HEK293 (cell line): ENCODE results near the gene LCN10.

Experiments
- CTCF ChIA-PET: fragments of 350-600 bp; formaldehyde crosslinking; extraction: SDS; loops from one replicate; lab custom pipeline; 2021; ENCODE audit warnings: antibody characterized with exemption; lab: Yijun Ruan, JAX
- POLR2A ChIA-PET: fragments of 300-600 bp; formaldehyde crosslinking; extraction: SDS; loops from one replicate; lab custom pipeline; 2020; ENCODE audit warnings: antibody characterized with exemption, inconsistent platforms; lab: Yijun Ruan, JAX
- H3K27ac ChIP-seq: fragments of 200-500 bp; sonication (Bioruptor generic); 2 replicates; pipeline ENCODE4 v1.5.1; 2014; ENCODE audit warnings: low read depth, low read length, control low read depth, inconsistent platforms; ENCODE audit errors: extremely low read depth
- H3K36me3 ChIP-seq, 2 experiments: fragments of 200-500 bp in 1 of 2; sonication (Bioruptor generic) in 1 of 2; 1 replicate in 1 of 2; 2 replicates in 1 of 2; pipeline ENCODE4 v1.5.1; 2014 to 2017; ENCODE audit warnings: inconsistent platforms in 2 of 2, low read length in 2 of 2; ENCODE audit not compliant: control insufficient read depth in 2 of 2, insufficient read depth in 1 of 2
- H3K4me1 ChIP-seq: fragments of 200-500 bp; sonication (Bioruptor generic); 2 replicates; pipeline ENCODE4 v1.5.1; 2014; ENCODE audit warnings: mild to moderate bottlenecking, low read length, inconsistent platforms; ENCODE audit not compliant: control insufficient read depth, insufficient read depth
- H3K4me3 ChIP-seq: 2 replicates; pipeline ENCODE4 v1.5.1; 2011; ENCODE audit warnings: low read depth, mild to moderate bottlenecking, control low read depth, low read length, moderate library complexity
- H3K9me3 ChIP-seq: fragments of 200-500 bp; sonication (Bioruptor generic); 2 replicates; pipeline ENCODE4 v1.5.1; 2014; ENCODE audit warnings: low read depth, low read length, inconsistent platforms; ENCODE audit not compliant: control insufficient read depth, insufficient read depth
- GLIS1 ChIP-seq: fragments of 450-650 bp; formaldehyde crosslinking; IDR thresholded peaks from 2 replicates; pipeline ENCODE4 v1.5.1; 2016; ENCODE audit warnings: missing biosample characterization, missing genetic modification characterization
- KLF1 ChIP-seq: fragments of 450-650 bp; formaldehyde crosslinking; IDR thresholded peaks from 2 replicates; pipeline ENCODE4 v1.5.1; 2016; ENCODE audit warnings: missing biosample characterization, missing genetic modification characterization
- MEIS1 ChIP-seq: sonication (generic); formaldehyde crosslinking; IDR thresholded peaks from 2 replicates; pipeline ENCODE4 v1.8.1; 2022; ENCODE audit warnings: missing genetic modification reagents, mild to moderate bottlenecking, borderline replicate concordance
- REST ChIP-seq: fragments of 450-650 bp; formaldehyde crosslinking; IDR thresholded peaks from 2 replicates; pipeline ENCODE4 v1.5.1; 2016; ENCODE audit warnings: missing biosample characterization, missing genetic modification characterization
- SP3 ChIP-seq: fragments of 450-650 bp; formaldehyde crosslinking; IDR thresholded peaks from 2 replicates; pipeline ENCODE4 v1.5.1; 2016; ENCODE audit warnings: missing biosample characterization, missing genetic modification characterization
- SP7 ChIP-seq: fragments of 450-650 bp; formaldehyde crosslinking; IDR thresholded peaks from 2 replicates; pipeline ENCODE4 v1.5.1; 2016; ENCODE audit warnings: missing biosample characterization, missing genetic modification characterization
- ZNF132 ChIP-seq: fragments of 450-650 bp; formaldehyde crosslinking; IDR thresholded peaks from 2 replicates; pipeline ENCODE4 v1.5.1; 2017; ENCODE audit warnings: missing biosample characterization, missing genetic modification characterization, borderline replicate concordance
- ZNF18 ChIP-seq: fragments of 450-650 bp; formaldehyde crosslinking; IDR thresholded peaks from 2 replicates; pipeline ENCODE4 v1.5.1; 2016; ENCODE audit warnings: missing biosample characterization, missing genetic modification characterization
- ZNF26 ChIP-seq: fragments of 450-650 bp; formaldehyde crosslinking; IDR thresholded peaks from 2 replicates; pipeline ENCODE4 v1.5.1; 2016; ENCODE audit warnings: missing biosample characterization, missing genetic modification characterization
- ZNF274 ChIP-seq, 2 experiments: fragments of 200-500 bp in 1 of 2; fragments of 450-650 bp in 1 of 2; sonication (Bioruptor generic) in 1 of 2; formaldehyde crosslinking in 1 of 2; IDR thresholded peaks; 2 replicates each; pipeline versions ENCODE4 v1.5.1 to v1.6.1; 2014 to 2016; ENCODE audit warnings: borderline replicate concordance in 1 of 2, inconsistent platforms in 1 of 2, low read length in 1 of 2, missing biosample characterization in 1 of 2, missing genetic modification characterization in 1 of 2
- ZNF514 ChIP-seq: fragments of 450-650 bp; formaldehyde crosslinking; IDR thresholded peaks from 2 replicates; pipeline ENCODE4 v1.5.1; 2016; ENCODE audit warnings: missing biosample characterization, missing genetic modification characterization
- ZNF600 ChIP-seq: fragments of 450-650 bp; formaldehyde crosslinking; IDR thresholded peaks from 2 replicates; pipeline ENCODE4 v1.5.1; 2016; ENCODE audit warnings: missing biosample characterization, missing genetic modification characterization
- ZNF639 ChIP-seq: fragments of 450-650 bp; formaldehyde crosslinking; IDR thresholded peaks from 2 replicates; pipeline ENCODE4 v1.5.1; 2016; ENCODE audit warnings: missing biosample characterization, missing genetic modification characterization
- ZNF791 ChIP-seq: fragments of 450-650 bp; formaldehyde crosslinking; IDR thresholded peaks from 2 replicates; pipeline ENCODE4 v1.5.1; 2016; ENCODE audit warnings: missing biosample characterization, missing genetic modification characterization

LCN10 gene

GRCh38 chr9:136762915-136763648, 20.3 kb upstream of the LCN10 start (continued):
- TF ChIP-seq ZNF274 (IDR thresholded peaks at IDR 0.05; ENCODE audit: low read length) = no peak
- TF ChIP-seq ZNF274 (tag by site-specific recombination; IDR thresholded peaks at IDR 0.05; ENCODE audit: borderline replicate concordance) = no peak
- TF ChIP-seq SP3 (tag by site-specific recombination) = peak; percentile 70
- peak; percentile 53 for TF ChIP-seq GLIS1
- no peak for TF ChIP-seq ZNF639 (tag by site-specific recombination)
- peak; percentile 89 for TF ChIP-seq KLF1 (tag by site-specific recombination)
- TF ChIP-seq ZNF132 (tag by site-specific recombination) = no peak
- peak; percentile 33; the same call in 1 of the 2 replicates for TF ChIP-seq ZNF600
- TF ChIP-seq ZNF514 (tag by site-specific recombination) = no peak
- 0 out of 2 replicates have a peak, but pooled peaks have one; percentile 33 for TF ChIP-seq SP7

- Histone ChIP-seq H3K9me3 (no peaks in the 10 kb centered on the region), H3K4me1 (no peaks in the 10 kb centered on the region), H3K27ac (no peak overlapping the region), H3K36me3 (no peaks in the 10 kb centered on the region), H3K4me3 (no peak overlapping the region)
- ChIA-PET CTCF (interaction anchor here (0.5 to 5.9 kb wide), 7 partner anchors 9 to 365 kb away, joined by 3 to 54 read pairs (median 7); no protein-coding TSS in a partner anchor), POLR2A (no interaction called here)
- TF ChIP-seq ZNF18 (tag by site-specific recombination) (0 out of 2 replicates have a peak, but pooled peaks have one; percentile 45), ZNF791 (tag by site-specific recombination) (no peak)
These were observed 19.5 kb upstream of the LCN10 start for GRCh38 chr9:136762221-136762691.

- TF ChIP-seq MEIS1 (CRISPR knock-in tag) = no peak
- TF ChIP-seq REST (tag by site-specific recombination) = 0 out of 2 replicates have a peak, but pooled peaks have one; percentile 20
- TF ChIP-seq ZNF26 (tag by site-specific recombination) = no peak
- Histone ChIP-seq H3K27ac (no peak overlapping the region), H3K36me3 (no peaks in the 10 kb centered on the region), H3K9me3 (no peaks in the 10 kb centered on the region), H3K4me3 (no peak overlapping the region), H3K4me1 (no peaks in the 10 kb centered on the region)
- ChIA-PET POLR2A (interaction anchor here (0.6 to 1.4 kb wide), 2 partner anchors 34 to 44 kb away, joined by 3 to 14 read pairs; no protein-coding TSS in a partner anchor), CTCF (interaction anchor here (0.7 to 5.9 kb wide), 18 partner anchors 9 to 288 kb away, joined by 3 to 54 read pairs (median 5); no protein-coding TSS in a partner anchor)
These were observed 18.8 kb upstream of the LCN10 start for GRCh38 chr9:136761545-136761981.
